Neutrophil (primary cell): Measurements from ENCODE around the gene GMFB.

ENCODE experiments used
- H3K27ac ChIP-seq: fragments of 200-600 bp; sonication (generic); 2 replicates; pipeline ENCODE4 v1.5.1; 2016; ENCODE audit warnings: mild to moderate bottlenecking, moderate library complexity
- H3K27me3 ChIP-seq: fragments of 200-600 bp; sonication (generic); 2 replicates; pipeline ENCODE4 v1.6.0; 2016; ENCODE audit warnings: mild to moderate bottlenecking
- H3K36me3 ChIP-seq: fragments of 200-600 bp; sonication (generic); 2 replicates; pipeline ENCODE4 v1.5.1; 2017
- H3K4me1 ChIP-seq, 2 experiments: fragments of 200-600 bp in 1 of 2; sonication (generic) in 1 of 2; 1 replicate in 1 of 2; 2 replicates in 1 of 2; pipeline versions ENCODE4 v1.5.1 to v1.6.1; 2013 to 2016; ENCODE audit warnings: low read depth in 1 of 2, low read length in 1 of 2, mild to moderate bottlenecking in 1 of 2, moderate library complexity in 1 of 2; ENCODE audit not compliant: control insufficient read depth in 1 of 2, insufficient read depth in 1 of 2
- H3K4me3 ChIP-seq, 2 experiments: fragments of 200-600 bp in 1 of 2; sonication (generic) in 1 of 2; 1 replicate in 1 of 2; 2 replicates in 1 of 2; pipeline ENCODE4 v1.5.1; 2013 to 2016; ENCODE audit warnings: low read depth in 1 of 2, low read length in 1 of 2, mild to moderate bottlenecking in 1 of 2, moderate library complexity in 1 of 2
- H3K9me3 ChIP-seq: fragments of 200-600 bp; sonication (generic); 2 replicates; pipeline ENCODE4 v1.5.1; 2016
- CTCF ChIP-seq: fragments of 200-600 bp; sonication (generic); IDR thresholded peaks from 2 replicates; pipeline ENCODE4 v1.5.1; 2016; ENCODE audit warnings: antibody characterized with exemption

The GMFB gene

GRCh38 chr14:54451961-54452360 is 36.8 kb downstream of the GMFB start:
- peaks cover 32 to 33% of the 10 kb centered on the region in 2 experiments for H3K4me1 ChIP-seq
- H3K9me3 ChIP-seq: no peaks in the 10 kb centered on the region
- no peak overlapping the region for H3K27ac ChIP-seq
- H3K36me3 ChIP-seq: no peaks in the 10 kb centered on the region
- TF ChIP-seq CTCF: no peak
- no peak overlapping the region for H3K4me3 ChIP-seq
- no peaks in the 10 kb centered on the region for H3K27me3 ChIP-seq

GRCh38 chr14:54451121-54451601 is 37.6 kb downstream of the GMFB start:
- TF ChIP-seq CTCF: no peak
- no peaks in the 10 kb centered on the region for H3K27me3 ChIP-seq

GRCh38 chr14:54450535-54450934 is 38.2 kb downstream of the GMFB start:
- Histone ChIP-seq H3K4me1 (peaks cover 46 to 47% of the 10 kb centered on the region in 2 experiments), H3K4me3 (no peak overlapping the region), H3K27ac (peak overlapping the region; percentile 59), H3K9me3 (no peaks in the 10 kb centered on the region), H3K36me3 (no peaks in the 10 kb centered on the region), H3K27me3 (no peaks in the 10 kb centered on the region)
- no peak for TF ChIP-seq CTCF

More at GRCh38 chr14:54451121-54451601, 37.6 kb downstream of the GMFB start:
- Histone ChIP-seq H3K36me3 (no peaks in the 10 kb centered on the region), H3K9me3 (no peaks in the 10 kb centered on the region), H3K27ac (peak overlapping the region; percentile 59), H3K4me1 (peaks cover 40 to 41% of the 10 kb centered on the region in 2 experiments), H3K4me3 (no peak overlapping the region)

GRCh38 chr14:54447231-54447692 is 41.5 kb downstream of the GMFB start:
- no peak for TF ChIP-seq CTCF
- Histone ChIP-seq H3K27me3 (no peaks in the 10 kb centered on the region), H3K4me1 (peaks cover 52 to 53% of the 10 kb centered on the region in 2 experiments), H3K36me3 (no peaks in the 10 kb centered on the region), H3K4me3 (peak overlapping the region; percentile 22 to 43), H3K9me3 (no peaks in the 10 kb centered on the region), H3K27ac (peak overlapping the region; percentile 90)

GRCh38 chr14:54446161-54446693 is 42.6 kb downstream of the GMFB start:
- H3K27me3 ChIP-seq: no peaks in the 10 kb centered on the region
- H3K4me3 ChIP-seq: peak overlapping the region; percentile 22 to 43
- no peak for TF ChIP-seq CTCF

More at GRCh38 chr14:54446161-54446693, 42.6 kb downstream of the GMFB start:
- H3K36me3 ChIP-seq: no peaks in the 10 kb centered on the region
- H3K4me1 ChIP-seq: peaks cover 59% of the 10 kb centered on the region in 2 experiments
- no peaks in the 10 kb centered on the region for H3K9me3 ChIP-seq
- peak overlapping the region; percentile 90 for H3K27ac ChIP-seq
